Stimulated activated CD8-positive, alpha-beta memory T cell treated with anti-CD3 and anti-CD28 coated beads, Interleukin-4, amount 100 ng/mL, for 48 hours (primary cell): ENCODE results near the gene ZNF281.

ENCODE experiments used
- DNase-seq: peaks from one replicate; pipeline ENCODE4 v3.0.0-alpha.2; 2020

ZNF281 gene

DNA sequence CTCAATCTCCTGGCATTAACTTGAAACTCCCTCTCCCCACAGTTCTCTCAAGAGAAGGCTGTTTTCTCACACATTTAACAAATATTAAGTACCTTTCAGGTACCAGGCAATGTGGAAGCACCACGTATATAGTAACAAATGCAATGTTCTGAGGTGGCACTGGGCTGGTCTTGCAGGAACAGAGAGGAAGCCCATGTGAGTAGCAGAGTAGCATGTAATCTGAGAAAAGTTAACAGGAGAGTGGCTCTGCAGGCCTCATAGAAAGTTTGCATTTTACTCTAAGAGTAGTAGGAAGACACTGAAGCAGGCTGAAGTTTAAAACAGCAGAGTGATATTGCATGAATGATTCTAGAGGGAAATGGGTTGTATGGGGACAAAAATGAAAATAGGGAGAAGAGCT, 21.0 kb downstream of the ZNF281 start:
- DNase-seq: no peak

DNA sequence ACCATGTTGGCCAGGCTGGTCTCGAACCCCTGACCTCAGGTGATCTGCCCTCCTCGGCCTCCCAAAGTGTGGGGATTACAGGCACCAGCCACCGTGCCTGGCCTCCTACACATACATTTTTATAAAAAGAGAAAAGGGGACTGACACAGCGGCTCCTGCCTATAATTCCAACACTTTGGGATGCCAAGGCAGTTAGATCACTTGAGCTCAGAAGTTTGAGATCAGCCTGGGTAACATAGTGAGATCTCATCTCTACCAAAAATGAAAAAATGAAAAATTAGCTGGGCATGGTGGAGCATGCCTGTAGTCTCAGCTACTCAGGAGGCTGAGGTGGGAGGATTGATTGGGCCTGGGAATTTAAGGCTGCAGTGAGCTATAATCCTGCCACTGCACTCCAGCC, 23.4 kb downstream of the ZNF281 start:
- DNase-seq: no peak

DNA sequence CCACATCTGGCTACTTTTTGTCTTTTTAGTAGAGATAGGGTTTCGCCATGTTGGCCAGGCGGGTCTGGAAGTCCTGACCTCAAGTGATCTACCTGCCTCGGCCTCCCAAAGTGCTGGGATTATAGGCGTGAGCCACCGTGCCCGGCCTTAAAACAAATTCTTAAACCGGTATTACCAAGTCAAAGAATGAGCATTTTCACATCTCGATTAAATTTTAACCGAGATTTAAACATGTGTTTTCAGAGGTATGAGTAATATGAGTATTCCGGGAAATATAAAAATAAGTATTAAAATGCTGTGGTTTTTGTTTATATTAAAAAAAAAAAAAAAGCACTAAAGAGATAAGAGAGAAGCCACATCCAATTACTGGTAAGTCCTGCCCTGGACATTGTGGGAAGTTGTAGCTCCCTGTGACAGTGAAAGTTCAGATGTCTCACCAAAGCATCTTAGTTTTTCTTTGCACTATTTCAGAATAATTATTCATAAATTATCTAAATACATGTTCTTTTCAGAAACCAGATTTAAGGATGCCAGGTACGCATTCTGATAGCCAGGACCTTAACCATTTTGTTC, 24.9 kb downstream of the ZNF281 start:
- no peak for DNase-seq

DNA sequence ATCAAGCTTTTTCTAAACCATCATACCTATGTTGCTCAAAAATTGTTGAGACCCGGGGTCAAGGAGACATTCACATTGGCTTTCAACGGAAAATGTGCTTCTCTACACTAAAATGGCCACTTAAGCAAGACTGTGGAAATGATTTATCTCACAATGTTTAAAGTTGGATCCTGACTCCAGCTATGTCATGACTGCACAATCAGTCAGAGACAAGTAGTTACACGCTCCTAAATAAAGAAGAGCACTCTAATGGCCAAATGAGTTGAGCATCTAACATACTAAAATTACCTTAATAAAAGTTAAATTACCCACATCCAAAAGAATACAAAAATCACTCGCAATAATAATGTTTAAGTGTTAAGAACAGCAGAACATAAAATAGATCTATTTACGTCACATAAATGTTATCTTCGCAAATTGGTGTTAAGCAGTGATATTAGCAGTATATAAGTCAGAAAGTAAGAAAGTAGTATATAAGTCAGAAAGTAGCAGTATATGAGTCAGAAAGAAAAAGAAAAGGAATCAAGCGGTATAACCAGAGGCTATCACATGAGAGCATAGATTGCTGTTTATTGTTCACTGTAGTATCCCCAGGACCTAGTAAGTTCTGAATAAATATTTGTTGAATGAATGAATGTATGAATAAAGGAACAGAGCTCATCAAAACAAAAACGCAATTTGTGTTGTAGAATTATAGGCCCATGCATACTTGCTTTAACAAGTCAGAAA, 28.4 kb downstream of the ZNF281 start:
- no peak for DNase-seq

DNA sequence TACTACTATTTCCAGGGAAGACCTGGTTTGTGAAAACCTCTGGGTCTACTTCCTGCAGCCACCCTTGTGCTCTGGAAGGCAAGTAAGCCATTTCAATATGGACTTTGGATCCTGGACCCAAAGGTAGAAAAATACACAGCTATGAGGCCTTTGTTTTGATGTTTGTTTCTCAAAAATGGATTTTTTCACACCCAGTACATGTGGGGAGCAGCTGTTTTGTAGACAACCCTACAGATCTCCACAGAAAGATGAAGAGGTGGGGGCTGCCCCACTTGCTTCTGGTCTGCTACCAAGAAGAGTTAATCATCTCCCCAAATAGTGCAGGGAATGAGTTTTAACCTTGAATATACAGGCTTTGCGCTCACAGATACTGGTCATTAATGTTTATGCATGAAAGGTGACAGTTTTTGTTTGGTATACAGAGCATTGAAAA, 29.2 kb downstream of the ZNF281 start:
- no peak for DNase-seq

DNA sequence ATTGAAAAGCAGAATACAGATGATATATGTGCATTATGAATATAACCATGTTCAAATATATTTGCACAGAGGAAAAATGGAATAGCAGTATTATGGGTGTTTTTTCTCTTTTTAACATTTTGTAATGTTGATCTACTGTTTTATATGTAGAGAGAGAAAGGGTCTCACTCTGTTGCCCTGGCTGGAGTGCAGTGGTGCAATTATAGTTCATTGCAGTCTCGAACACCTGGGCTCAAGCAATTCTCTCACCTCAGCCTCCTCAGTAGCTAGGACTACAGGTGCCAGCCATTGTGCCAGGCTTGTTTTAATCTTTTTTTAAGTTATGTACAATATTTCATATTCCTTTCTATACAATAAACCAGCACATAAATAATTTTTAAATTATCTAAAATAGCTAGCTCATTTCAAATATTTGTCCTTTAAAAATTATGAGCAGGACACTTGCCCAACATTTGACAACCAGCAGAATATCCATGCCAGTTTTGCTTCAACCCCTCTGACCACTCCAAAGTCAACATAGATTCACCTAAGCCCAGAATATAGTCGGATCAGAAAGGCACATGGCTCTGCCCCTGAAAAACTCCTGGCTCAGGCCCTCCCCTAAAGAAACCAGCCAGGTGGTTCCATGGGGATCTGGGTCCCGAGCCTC, 29.8 kb downstream of the ZNF281 start:
- no peak for DNase-seq

DNA sequence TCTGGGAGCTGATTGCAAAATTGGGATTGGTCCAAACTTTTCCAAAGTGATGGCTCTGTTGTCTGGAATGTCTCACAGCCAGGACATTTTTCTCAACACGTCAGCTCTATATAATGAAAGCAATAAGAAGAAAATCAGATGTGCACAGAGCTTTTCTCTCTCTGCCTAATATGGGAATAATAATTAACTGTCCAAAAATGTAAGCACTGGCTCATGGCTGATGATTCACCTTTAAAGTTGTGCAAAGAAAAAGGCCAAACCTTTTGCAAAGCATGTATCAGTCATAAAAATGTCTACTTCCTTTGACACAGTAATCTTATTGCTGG, 30.4 kb downstream of the ZNF281 start:
- DNase-seq: no peak

DNA sequence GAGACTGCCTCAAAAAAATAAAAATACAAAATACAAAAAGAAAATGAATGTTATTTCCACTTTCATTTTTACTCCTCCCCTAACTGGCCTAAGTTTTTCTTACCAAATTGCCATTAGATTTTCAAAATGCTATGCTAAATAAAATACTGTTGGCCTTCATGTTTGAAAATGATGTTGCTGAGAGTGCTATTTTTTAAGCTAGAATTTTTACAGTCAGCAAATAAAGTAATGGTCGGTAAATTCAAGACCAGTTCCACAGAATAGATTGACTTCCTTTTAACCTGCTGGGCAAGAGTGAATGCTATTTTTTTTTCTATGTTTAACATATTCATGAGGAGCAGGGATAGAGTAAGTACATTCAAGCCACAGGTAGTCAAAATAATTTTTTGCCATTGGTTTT, 31.7 kb downstream of the ZNF281 start:
- no peak for DNase-seq

DNA sequence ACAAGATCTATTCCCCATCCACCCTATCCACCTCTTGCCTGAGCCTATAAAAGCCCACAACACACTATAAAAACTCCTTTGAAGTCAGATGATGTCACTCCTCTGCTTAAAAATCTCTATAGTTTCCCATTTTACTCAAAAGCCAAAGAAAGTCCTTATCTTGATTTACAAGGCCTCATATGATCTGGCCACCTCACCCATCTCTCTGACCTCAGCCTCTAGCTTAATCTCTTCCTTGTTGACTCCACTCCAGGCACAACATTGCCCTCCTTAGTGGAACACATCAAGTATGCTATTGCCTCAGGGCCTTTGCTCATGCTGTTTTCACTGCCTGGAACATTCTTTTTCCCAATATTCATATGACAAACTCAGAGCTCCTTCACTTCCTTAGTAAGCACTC, 33.3 kb downstream of the ZNF281 start:
- DNase-seq: no peak

DNA sequence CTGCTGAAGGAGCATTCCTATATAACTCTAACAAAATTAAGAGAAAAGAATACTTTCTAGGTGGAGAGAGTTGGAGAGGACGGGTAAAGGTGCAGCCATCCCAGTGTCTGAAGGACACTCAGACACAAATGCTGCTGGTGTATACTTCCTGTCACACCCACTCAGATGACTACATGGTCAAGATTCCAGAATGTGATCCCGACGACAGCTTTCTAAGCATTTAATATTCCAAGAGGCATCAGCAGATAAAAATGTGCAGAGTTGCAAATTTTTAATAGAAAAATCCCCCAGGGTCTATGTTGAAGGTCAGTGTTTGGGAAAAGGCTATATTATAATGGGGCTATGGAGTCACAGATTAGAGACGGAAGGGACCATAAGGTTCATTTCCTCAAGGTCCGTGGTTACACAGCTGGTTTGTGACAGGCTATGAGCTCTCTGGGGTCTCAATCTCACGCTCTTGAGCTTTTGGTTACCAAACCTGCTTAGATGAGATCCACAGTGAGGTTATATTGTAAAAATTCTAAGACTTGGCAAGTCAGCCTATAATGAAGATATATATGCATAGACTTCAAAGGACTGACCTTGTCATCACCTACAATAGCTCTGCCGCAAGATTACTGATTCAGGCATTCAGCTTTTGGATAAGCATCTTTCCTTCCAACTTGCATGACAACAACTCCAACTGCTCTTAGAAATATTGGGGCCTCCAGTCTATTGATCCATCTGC, 35.1 kb downstream of the ZNF281 start:
- no peak for DNase-seq

DNA sequence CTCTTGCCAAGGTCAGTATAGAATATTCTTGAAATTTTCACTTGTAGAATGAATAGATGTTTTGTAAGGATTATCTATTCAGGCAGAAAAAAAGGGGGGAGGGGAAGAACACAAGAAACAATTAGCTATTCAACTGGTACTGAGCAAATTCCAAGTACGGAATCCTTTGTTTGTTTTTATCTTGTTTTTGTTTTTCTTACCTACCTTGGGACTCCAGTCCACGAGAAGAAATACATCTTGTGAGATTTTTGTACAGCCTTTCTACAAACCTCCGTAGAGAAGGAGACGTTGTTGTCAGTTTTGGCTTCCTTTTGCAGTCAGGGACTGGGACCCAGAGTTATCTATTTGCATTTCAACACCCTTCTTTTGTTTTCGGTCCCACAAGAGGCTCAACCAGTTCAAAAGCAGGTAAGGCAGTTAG, 36.0 kb downstream of the ZNF281 start:
- DNase-seq: no peak

DNA sequence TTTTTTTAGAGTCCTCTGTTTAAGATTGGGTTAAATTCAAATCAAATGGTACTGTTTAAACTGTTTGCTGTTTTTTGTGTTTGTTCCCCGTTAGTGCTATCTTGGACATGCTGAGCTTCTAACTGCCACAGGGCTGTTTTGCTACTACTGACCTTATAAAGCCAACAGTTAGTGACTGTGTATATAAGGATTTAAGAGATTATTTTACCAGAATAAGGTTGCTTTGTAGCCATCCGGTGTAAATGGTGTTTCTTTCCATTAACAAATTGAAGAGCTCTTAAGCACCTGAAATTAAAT, 37.0 kb downstream of the ZNF281 start:
- no peak for DNase-seq

DNA sequence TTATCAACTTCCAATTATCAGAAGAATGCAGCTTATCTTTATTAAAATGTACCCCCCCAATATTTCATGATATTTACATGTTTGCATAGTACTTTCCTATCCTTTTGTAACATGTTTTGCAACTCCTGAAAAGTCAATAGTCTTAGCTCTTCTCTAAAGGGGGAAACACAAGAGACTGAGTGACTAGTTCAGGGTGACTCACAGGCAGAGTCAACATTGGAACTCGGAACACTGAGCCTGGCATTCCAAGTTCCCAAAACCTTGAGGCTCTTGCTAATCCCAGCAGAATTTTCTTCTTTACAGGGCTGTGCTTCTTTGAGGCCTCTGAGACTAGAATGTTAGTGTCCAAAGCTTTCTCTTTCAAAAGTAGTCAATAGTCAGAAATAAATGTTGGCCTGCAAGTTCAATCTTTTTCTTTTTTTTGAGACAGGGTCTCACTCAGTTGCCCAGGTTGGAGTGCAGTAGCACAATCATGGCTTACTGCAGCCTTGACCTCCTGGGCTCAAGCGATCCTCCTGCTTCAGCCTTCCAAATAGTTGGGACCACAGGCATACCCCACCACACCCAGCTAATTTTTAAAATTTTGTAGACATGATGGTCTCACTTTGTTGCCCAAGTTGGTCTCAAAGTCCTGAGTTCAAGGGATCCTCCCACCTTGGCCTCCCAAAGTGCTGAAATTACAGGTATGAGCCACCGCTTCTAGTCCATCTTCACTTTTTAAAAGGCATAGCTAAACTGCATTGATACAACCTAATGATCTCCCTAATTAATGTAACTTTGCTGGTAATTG, 37.5 kb downstream of the ZNF281 start:
- no peak for DNase-seq

DNA sequence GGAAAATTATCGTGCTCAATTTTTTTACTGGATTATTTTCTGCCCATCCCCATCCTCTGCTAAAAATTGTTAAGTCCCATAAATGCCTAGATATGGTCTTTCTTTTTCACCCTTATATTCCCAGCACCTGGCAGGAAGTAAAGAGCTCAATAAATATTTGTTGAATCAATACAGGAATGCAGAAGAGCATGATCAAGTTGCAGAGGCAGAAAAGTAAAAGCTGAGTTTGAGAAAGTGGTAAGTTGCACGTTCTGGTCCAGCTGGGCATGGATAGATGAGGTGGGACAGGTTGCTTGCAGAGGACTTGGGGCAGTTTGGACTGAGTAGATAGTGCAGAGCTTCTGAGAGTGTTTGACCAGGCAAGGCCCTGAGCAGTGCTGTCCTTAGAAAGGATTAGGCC, 40.1 kb downstream of the ZNF281 start:
- DNase-seq: no peak

DNA sequence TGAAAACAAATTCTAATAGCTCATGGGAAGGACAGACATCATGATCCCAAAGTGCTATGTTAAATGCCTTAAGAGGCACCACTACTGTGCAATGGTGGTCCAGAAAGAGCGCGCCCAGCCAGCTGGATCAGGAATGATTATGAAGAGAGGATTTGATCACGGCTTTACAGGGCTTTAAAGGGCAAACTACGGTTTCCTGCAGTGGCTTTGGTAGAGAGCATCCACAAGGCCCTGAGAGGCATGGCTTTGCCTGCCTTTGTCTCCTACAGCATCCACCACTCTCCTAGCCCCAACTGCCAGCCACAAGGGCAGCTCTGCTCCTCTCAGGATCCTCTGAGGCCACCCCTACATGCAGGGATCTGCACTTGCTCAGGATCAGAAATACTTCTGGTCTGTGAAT, 40.7 kb downstream of the ZNF281 start:
- DNase-seq: no peak

DNA sequence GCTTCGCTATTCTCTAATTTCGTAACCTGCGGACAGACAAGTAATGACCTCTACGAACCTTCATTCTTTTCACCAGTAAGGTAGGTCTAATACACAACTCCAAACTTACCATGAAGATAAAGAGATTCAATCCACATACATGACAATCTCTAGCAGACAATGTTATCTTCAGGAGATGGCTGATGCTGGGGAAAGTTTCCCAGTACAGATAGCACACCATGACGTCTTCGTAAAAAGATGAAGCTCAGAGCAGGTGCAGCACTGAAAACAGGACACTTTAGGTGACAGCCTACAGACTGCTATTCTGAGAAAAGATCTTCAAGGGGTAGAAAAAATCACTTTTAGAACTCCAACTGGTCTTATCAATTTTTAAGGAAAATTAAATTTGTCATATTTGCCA, 41.3 kb downstream of the ZNF281 start:
- no peak for DNase-seq

DNA sequence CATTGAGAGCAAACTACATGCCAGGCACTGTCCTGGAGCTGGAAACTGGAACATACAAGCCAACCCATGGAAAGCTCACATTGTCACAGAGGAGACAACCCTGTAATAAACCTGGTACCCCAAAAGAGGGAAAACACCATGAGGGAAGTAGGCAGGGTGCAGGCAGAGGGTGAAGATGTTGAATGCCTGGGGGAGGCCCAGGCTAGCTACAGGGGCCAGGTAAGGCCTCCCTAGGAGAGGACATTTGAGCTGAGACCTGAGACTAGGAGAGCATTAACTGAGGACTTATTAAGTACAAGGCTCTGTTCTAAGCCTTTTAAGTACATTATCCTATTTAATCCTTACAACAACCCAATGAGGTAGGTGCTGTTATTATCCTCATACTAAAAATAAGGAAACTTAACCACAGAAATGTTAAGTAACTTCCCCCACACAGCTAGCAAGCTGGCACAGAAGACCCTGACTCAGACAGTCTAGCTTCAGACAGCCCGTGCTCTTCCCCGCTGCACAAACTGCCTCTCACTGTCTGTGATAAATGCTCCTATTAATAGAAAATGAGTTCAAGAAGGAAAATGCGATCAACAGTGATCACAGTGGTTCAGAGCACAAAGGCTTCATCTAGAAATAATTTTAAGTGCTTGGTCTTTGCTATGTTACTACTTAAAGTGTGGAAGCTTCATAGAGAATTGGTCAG, 41.8 kb downstream of the ZNF281 start:
- no peak for DNase-seq

DNA sequence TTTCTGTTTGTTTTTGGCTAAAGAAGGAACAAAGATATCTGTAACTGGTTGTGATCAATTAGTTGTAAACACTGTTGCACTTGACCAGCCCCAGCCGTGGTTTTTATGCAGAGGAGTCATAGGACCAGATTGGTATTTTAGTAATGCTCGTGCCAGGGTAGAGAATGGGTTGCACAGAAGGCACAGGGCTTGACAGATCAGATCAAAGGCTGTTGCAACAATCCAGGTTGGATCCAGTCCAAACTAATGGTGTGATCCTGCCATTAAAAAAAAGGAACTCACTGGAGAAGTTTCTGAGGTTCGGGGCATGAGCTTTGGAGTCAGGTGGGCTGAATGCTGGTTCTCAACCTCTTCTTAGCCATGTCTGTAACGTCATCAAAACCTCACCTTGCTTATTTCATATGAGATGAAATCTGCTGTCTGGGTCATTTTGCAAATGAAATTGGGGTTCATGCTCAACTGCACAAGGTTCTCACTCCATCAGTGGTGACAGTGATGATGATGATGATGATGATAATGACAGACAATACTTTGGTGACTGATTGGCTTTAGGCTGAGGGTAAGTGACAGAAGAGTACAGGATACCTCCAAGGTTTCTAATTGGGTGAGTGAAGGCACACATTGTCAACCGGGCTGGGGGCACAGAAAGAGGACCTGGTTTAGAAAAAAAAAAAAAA, 43.1 kb downstream of the ZNF281 start:
- DNase-seq: no peak

DNA sequence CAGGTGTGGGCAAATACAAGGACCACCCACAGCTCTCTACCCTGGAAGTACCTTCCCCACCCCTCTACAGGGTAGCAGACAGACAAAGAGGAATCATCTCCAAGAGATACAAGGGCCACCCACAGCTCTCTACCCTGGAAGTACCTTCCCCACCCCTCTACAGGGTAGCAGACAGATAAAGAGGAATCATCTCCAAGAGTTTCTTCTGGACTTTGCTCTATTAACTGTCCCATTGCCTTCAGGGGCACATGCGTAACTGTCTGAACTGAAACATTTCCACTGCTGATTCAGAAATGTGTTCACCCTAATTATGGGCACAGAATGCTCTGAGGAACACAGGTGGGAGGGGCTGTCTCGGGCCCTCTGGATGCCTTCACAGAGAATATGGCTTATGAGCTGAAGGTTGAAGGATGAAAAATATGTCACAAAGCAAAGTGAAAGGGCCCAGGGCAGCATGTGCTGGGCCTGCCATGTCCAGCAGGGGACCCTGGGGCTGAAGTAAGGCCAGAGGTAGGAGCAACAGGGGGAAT, 43.9 kb downstream of the ZNF281 start:
- no peak for DNase-seq

DNA sequence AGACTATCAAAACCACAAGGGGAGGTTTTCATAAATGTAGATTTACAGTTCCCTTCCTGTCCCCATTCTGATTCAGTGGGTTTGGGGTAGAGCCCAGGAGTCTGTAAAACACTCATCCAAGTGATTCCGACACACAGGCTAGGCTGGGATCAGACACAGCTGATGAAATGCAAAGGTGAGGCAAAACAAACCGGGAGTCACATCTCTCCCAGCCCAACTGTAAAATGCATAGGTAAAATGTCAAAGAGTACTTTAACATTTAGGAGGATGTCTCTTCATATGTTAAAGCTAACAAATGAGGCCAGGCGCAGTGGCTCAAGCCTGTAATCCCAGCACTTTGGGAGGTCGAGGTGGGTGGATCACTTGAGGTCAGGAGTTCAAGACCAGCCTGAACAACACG, 45.0 kb downstream of the ZNF281 start:
- no peak for DNase-seq

DNA sequence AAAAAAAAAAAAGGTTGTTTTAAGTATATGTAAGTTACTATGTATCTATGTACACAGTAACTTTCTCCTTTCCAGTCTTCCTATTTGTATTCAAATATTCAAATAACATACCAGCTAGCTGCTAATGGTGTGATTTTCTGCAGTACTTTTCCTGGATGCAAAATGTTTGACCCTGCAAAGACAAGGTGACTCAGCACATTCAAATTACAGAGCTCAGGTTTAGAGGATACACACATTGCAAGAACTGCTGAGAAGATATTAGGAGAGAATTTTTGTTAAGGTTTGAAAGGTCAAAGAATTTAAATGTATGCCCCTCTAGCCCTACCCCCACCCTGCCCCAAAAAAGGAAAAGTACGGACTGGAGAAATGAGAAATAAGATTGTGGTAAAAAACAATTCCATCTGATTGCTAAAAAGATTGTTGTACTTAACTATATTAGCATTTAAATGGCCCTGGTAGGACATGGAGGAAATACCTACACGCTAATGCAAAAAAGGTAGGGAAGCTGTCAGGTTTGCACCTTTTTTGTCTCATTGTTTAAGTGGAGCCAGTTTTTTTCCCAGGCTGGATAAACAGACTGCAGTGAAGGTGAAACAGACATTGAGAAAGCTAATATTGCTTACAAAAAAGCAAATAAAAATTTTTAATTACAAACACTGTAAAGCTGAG, 45.6 kb downstream of the ZNF281 start:
- DNase-seq: no peak
